Putamen (tissue), 1 donor: Measurements from ENCODE around the gene RALBP1.

Experiments
- DNase-seq: peaks from one replicate; pipeline ENCODE4 v3.0.0-alpha.2; 2016; ENCODE audit warnings: low spot score

Gene RALBP1

DNA sequence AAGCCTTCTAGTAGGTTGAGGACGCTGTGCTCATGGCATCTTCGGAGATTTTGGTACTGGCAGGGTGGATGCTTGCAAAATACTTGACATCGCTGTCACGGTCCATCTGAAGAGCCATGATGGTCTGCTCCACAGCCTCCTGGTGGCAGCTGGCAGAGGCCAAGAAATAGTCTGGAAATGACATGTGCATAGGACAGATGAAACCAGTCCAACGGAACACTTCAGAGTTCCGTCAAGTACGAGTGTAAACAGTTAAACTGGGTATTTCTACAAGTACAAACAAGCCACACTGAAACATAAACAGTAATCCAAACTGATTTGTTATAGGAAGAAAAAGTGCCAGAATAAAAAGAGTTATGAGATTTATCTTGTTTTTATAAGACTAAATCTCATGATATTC lies 72.5 kb downstream of the RALBP1 start:
- no peak for DNase-seq

DNA sequence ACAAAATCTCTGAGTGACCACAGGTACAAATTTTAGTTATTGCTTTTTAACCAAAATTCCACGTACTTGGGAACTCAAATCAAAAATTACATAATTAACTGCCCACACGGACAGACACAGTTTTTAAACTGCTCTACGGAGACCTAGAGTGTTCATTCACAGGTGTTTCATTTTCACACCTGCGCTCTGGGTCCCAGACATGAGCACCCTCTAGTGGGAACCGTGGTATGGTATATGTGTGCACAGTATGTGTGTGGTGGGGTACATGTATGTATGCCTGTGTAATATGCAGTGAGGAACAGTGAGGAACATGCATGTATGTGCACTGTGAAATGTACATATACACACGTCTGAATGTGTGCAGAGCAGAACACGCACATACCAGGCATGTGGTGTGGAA lies 74.1 kb downstream of the RALBP1 start:
- no peak for DNase-seq

DNA sequence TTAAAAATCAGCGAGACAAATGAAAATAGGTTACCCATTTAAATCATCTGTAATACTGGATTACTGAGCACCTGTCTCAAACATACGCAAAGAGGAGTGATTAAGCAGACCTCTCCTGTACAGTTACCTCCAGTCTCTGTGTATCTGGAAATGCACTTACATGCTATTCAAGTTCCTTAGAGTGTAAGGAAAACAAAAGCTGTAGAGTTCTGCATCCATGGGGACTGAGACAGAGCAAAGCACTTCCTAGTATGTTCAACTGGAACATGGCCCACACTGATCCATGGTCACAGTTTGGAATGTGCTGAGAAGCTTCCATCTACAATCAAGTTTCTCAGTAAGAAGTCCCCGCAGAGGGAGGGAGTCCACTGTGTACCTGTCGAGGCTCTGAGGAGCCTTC lies 75.1 kb downstream of the RALBP1 start:
- DNase-seq = no peak

DNA sequence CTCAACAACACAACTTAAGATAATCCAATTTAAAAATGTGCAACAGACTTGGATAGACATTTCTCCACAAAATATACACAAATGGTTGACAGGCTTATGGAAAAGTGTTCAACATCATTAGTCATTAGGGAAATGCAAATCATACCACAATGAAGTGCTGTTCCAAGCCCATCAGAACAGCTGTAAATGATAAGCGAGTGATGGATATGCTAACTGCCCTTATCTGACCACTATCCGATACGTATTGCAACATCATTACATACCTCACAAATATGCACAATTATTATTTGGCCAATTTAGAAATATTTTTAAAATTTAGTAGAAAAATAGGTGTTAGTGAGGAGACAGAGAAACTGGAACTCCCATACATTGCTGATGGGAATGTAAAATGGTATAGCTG lies 76.9 kb downstream of the RALBP1 start:
- DNase-seq = no peak

DNA sequence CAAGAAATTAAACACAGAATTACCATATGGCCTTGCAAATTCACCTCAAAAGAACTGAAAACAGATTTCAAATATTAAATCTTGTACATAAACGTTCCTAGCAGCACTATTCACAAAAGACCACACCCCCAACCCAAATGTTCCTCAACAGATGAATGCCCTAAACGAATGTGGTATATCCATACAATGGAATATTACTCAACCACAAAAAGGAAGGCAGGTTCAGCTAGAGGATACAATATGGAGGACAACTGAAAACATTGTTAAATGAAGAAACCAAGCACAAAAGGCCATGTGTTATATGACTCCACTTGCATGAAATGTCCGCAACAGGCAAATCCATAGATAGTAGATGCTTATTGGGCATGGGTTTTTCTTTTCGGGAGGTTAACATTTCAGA lies 77.3 kb downstream of the RALBP1 start:
- DNase-seq = no peak

DNA sequence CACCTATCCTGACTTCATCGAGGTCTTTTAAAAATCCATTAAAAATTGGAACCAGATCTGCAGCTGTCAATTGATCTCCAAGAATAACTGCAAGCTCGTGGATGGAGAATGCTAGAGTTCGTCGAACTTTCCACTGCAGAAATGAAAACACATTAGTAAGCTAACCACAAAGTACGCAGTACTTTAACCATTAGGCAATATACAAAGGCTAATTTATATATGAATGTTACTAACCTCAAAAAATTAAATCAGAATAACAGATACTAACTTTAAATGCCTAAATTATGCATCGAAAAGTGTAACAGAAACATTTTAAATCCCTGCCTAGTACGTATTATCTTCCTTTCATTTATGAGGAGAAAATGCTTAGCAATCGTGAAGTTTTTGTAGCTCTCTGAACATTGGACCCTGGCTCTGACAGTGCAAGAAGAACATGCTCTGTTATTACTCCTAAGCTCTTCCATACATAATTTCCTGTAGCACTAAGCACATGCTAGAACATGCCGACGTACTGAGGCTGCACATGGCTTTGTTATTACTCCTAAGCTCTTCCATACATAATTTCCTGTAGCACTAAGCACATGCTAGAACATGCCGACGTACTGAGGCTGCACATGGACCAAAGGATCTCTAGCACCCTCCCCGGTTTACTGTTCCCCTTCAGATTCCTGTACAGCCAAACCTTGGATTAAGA lies 82.1 kb downstream of the RALBP1 start:
- no peak for DNase-seq

DNA sequence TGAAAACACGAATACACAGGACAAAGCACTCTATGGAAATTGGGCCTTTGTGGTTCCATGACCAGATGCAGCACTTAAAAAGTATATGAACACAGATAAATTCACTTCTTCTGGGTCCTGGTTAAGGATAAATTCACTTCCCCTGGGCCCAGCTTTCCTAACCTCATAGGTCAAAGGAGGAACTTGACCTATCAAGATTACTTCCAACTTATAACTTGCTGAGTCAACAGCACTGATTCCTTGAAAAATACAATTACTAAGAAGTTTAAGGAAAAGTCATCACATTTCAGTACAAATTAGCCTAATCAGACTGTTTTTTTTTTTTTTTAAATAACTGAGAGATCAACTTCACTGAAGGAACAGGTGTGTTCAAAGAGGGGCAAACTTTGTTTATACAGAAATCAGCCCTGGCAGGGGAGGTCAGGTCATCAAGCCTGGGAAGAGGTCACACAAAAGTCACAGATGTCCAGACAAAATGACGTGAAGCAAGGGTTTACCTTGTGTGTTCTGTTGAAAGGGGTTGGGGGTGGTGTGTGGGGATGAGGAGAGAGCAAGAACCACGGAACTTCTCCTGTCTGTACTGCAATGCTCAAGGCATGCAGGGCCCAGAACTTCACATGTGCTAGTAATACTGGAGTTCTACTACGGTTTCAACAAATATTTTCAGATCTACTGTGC lies 83.2 kb downstream of the RALBP1 start:
- DNase-seq = no peak

DNA sequence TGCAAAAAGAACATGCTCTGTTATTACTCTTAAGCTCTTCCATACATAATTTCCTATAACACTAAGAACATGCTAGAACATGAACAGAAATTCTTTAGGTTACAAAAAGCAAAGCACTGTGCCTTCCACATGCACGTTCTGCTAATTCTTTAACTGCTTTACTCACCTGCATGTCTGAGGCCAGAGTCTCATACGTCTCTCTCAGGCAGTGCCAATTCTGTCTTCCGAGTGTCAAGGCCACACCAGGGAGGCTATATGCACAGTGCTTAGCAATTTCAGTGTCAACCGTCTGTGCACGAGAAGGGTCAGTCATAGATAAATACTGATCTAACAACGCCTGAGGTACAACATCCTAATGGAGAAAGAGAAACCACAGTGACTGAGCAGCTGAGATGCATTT lies 83.9 kb downstream of the RALBP1 start:
- no peak for DNase-seq

DNA sequence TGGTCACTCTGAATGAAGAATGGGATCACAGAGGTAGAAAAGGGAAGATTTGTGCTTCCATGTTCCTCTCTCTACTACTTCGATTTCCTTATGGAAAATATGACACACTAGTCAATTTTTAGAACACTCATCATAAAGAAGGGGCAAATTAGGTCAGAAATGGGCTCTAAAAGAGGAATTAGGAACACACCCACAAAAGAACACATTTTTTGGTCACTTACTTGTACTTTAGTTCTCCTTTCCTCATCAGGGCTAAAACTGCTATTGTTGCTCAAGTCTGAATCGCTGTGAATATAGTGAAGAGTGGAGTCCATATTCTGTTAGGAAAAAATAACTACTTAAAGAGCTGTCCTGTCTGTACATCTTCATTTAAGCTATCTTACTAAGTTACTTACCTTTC lies 86.4 kb downstream of the RALBP1 start:
- no peak for DNase-seq

DNA sequence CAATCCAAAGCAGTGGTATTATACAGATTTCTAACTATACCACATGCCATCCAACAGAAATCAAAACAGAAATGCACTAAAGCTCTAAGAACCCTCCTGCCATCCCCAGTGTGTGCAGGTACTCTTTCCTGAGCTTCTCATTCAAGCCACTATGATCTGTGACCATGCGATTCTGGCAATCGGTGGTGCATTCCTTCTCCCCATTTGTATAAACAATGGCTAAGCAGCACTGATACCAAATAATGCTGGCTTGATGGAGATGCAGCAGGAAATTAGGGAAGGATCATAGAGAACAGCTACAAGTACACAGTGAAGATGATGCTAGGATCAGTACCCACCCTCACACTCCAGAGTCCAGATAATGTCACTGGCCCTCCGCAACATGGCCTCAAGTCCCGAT lies 87.3 kb downstream of the RALBP1 start:
- no peak for DNase-seq

DNA sequence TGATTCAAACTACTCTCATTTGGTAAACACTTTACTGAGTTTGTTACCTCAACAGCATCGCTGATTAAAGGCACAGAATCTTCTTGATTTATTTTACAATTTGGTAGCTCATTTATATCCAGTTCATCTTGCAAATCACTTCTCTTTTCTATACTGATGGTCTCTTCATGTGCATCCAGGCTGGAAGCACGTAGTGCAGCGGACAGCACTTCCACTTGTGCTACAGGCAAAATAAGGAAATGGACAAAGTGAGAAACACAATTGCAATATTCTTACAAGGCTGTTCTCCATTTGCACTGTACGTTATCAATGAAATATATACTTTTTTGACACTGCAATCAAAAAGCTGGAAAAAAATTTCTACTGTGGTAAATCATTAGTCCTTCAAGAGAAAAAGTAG lies 88.0 kb downstream of the RALBP1 start:
- DNase-seq = no peak

DNA sequence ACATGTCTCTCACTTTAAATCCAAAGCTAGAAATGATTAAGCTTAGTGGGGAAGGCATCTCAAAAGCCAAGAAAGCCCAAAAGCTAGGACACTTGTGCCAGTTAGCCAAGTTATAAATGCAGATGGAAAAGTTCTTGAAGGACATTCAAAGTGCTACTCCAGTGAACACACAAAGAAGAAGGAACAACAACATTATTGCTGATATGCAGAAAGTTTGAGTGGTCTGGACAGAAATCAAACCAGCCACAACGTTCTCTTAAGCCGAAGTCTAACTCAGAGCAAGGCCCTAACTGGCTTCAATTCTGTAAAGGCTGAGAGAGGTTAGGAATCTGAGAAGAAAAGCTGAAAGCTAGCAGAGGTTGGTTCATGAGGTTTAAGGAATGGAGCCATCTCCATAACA lies 90.1 kb downstream of the RALBP1 start:
- no peak for DNase-seq

DNA sequence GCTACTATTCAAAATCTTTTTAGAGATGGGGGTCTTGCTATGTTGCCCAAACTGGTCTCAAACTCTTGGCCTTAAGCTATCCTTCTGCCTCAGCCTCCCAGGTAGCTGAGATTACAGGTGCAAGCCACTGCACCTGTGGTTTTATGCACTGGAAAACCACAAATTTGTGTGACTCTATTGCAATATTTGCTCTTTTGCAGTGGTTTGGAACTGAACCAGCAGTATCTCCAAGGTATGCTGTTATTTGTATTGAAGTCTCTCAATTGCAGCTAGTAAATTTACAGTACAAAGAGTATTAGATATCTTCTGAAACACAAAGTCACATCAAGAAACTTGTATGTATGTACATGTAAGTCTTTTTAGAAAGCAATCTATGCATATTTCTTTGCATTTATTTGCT lies 92.9 kb downstream of the RALBP1 start:
- DNase-seq = no peak

DNA sequence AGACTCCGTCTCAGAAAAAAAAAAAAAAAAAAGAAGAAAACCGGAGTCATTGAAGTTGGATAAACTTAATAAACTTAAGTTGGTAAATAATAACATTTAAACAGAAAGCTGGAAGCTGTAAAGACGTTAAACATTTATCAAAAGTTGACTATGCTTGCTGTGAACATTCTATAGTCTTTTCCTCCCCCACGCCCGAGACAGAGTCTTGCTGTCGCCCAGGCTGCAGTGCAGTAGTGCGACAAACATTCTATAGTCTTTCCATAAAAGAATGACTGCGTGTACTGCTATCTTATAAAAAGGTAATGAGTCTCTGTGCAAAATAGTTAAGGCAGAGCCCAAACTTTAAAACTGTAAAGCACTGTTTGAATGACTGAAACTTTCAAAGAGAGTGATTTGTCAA lies 93.9 kb downstream of the RALBP1 start:
- no peak for DNase-seq

DNA sequence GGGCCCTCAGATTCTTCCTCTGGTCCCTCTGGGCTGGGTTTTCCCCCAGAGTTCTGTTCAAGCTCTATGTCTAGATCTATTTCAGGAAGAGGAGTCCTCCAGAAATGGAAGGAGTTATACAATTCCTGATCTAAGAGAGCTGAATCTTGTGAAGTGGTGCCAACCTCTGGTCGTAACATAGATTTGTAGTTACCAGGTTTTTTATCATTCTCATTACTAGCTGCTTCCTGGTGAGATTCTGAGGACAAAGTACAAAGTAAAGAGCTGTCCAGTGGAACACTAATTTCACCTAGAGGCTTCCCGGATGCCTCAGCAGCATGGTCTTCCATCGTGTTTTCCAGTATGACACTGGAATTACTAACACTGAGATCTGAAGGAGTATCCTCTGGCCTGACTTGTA lies 94.9 kb downstream of the RALBP1 start:
- no peak for DNase-seq

DNA sequence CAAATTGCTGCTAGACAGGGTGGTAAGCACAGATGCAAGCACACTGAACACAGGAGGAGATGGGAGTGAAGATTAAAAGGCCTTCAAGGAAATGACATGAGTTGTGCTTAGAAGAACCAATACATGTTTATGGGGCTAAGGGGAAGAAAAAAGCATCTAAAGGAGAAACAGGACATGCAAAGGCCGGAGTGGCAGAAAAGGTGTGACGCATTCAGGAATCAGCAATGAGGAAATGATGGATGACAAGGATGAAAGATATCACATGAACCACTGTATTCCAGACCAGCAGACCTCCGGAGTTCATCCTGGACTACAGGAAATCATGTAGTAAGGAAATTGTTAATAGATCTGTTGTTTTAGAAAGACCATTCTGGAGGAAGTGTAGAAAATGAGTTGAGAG lies 96.2 kb downstream of the RALBP1 start:
- DNase-seq = no peak

DNA sequence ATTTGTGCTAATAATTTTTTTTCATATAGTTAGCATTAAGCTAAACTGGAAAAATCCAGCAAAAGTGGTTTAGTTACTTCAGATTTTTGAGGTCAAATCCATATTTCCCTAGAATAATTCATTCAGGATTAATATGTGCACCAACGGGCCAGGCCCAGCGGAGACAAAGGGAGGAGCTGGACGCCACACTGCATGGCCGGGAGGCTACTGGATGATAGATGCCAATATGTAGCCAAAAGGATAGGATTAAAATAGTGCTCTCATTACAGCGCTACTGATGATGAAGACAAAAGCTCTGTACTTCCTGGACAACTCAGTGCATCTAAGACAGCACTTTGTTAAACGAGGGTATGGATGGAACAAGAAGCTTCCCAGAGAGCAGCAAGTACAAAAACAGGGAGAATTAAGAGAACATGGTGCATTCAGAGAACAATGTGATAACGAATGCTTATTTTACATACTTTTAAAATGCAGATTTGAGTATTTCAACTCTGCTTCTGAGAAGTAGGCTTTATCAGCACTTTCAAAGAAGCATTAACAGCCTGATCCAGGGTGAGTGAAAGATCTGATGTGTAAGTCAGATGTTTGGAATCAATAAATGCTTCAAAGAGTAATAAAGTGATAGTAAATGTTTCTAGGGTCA lies 99.3 kb downstream of the RALBP1 start:
- no peak for DNase-seq

DNA sequence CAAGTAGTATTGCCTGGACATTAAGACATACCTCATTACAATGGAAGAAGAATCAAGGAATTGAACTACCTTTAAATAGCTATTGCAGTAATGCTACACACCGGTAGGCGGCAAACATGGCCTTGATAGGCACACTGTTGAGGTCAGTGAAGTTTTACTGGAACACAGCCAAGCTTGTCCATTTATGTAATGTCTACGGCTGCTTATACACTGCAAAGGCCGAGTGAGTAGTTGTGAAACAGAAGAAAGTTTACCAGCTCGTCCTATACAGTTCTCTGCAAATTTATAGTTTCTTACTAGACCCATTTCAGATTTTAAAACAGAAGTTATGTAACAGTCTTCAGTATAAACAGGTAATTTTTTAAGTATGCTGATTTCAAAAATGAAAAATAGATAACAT lies 100.2 kb downstream of the RALBP1 start:
- DNase-seq = peak; percentile 83

DNA sequence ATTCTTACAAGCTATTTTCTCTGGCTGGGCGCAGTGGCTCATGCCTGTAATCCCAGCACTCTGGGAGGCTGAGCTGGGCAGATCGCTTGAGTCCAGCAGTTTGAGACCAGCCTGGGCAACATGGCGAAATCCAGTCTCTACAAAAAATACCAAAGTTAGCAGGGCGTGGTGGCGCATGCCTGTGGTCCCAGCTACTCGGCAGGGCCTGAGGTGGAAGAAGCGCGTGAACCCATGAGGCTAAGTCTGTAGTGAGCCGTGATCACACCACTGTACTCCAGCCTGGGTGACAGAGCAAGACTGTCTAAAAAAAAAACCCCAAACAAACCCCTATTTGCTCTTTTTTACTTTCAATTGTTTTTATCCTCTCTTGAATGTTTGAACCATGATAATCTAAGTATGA lies 102.0 kb downstream of the RALBP1 start:
- DNase-seq = no peak

DNA sequence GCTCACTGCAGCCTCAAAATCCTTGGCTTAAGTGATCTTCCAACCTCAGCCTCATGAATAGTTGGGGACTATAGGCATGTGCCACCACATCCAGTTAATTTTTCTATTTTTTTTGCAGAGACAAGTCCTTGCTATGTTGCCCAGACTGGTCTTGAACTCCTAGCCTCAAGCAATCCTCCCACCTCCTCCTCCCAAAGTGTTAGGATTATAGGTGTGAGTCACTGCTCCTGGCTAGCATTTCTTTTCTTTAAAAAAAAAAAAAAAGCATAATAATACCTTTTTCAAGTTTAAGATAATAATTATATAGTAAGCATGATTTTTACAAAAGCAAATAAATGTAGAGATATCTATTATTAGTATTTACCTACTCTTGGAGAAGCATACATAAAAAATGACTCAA lies 103.0 kb downstream of the RALBP1 start:
- DNase-seq = no peak

DNA sequence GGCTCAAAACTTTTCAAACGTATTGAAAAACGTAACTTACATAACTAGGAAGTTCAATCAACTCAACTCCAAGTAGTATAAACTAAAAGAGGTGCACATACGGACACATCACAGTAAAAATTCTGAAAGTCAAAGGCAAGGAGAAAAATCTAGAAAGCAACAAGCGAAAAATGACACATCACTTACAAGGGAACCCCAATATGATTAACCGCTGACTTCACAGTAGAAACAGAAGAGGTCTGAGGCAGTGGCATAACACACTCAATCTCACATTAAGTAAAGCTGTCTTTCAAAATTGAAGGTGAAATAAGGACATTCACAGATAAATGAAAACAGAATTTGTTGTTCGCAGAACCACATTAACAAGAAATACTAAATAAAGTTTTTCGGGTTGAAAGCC lies 106.4 kb downstream of the RALBP1 start:
- no peak for DNase-seq

DNA sequence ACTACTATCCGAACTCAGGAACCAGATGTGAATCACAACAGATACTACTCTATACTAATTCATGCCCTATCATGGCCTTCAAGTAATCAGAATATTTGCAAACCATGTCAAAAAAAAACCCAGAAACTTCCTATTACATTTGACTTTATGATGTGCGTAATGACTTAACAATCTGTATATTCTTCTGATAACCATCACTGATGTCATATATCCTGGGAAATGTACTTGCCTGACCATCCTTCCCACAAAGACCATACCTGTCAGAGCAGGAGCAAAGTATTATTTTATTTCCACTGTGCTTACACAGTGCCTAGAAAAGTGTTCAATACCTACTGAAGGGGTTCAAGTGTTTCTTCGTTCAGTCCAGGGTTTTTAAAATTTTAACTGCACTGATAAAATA lies 111.5 kb downstream of the RALBP1 start:
- DNase-seq = no peak
